NK-92 (cell line): ENCODE data around the gene ABCG1.

ENCODE experiments used
- DNase-seq: peaks from one replicate; lab custom pipeline; 2025; ENCODE audit not compliant: unreplicated experiment; lab: John Stamatoyannopoulos, UW

The ABCG1 gene

GRCh38 chr21:42231756-42232155 lies 12.8 kb downstream of the ABCG1 start:
- DNase-seq = no peak

- DNase-seq = no peak
These were observed 13.4 kb downstream of the ABCG1 start for GRCh38 chr21:42232176-42232825.

- DNase-seq = no peak
These were observed 14.4 kb downstream of the ABCG1 start for GRCh38 chr21:42233067-42233961.

GRCh38 chr21:42234041-42234440 lies 15.1 kb downstream of the ABCG1 start:
- DNase-seq = no peak

GRCh38 chr21:42234464-42235241 lies 15.7 kb downstream of the ABCG1 start:
- DNase-seq = no peak

- no peak for DNase-seq
These were observed 16.7 kb downstream of the ABCG1 start for GRCh38 chr21:42235593-42235992.

- no peak for DNase-seq
These were observed 17.1 kb downstream of the ABCG1 start for GRCh38 chr21:42236014-42236413.

GRCh38 chr21:42236693-42237092 lies 17.8 kb downstream of the ABCG1 start:
- DNase-seq = no peak

- DNase-seq = no peak
These were observed 18.2 kb downstream of the ABCG1 start for GRCh38 chr21:42237161-42237560.

GRCh38 chr21:42237577-42237976 lies 18.6 kb downstream of the ABCG1 start:
- no peak for DNase-seq

GRCh38 chr21:42238185-42238934 lies 19.4 kb downstream of the ABCG1 start:
- no peak for DNase-seq

GRCh38 chr21:42239556-42239955 lies 20.6 kb downstream of the ABCG1 start:
- DNase-seq = no peak

- DNase-seq = no peak
These were observed 21.0 kb downstream of the ABCG1 start for GRCh38 chr21:42239973-42240372.

- DNase-seq = no peak
These were observed 23.7 kb downstream of the ABCG1 start for GRCh38 chr21:42242611-42243010.

- no peak for DNase-seq
These were observed 24.1 kb downstream of the ABCG1 start for GRCh38 chr21:42243026-42243425.

- DNase-seq = no peak
These were observed 26.6 kb downstream of the ABCG1 start for GRCh38 chr21:42245331-42246193.

GRCh38 chr21:42247716-42248115 lies 28.8 kb downstream of the ABCG1 start:
- DNase-seq = no peak

GRCh38 chr21:42248241-42248640 lies 29.3 kb downstream of the ABCG1 start:
- DNase-seq = no peak

- DNase-seq = no peak
These were observed 30.1 kb downstream of the ABCG1 start for GRCh38 chr21:42248783-42249597.
